CD14-positive monocyte (primary cell): Measurements from ENCODE around the gene CSNK1D. TPM values are rescaled to one million over a fixed set of nuclear protein-coding genes. Genes with fewer than 3 reads are reported as not detected.

Source experiments
- DNase-seq, 3 donors: peaks; one replicate each; pipeline ENCODE4 v3.0.0-alpha.2; 2011 to 2022
- H2AFZ ChIP-seq: 2 replicates; pipeline ENCODE4 v1.6.0; 2012; ENCODE audit warnings: mild to moderate bottlenecking, low read depth, low read length, inconsistent platforms; ENCODE audit not compliant: insufficient read depth, poor library complexity, severe bottlenecking
- H3K27ac ChIP-seq, 2 donors: 1 replicate in 1 of 2; 2 replicates in 1 of 2; pipeline ENCODE4 v1.5.1; 2012 to 2013; ENCODE audit warnings: low read length in 2 of 2, control low read depth in 1 of 2, inconsistent platforms in 1 of 2, low read depth in 1 of 2, mild to moderate bottlenecking in 1 of 2
- H3K27me3 ChIP-seq, 2 donors: one replicate each; pipeline versions ENCODE4 v1.6.0 to v1.6.1; 2011 to 2013; ENCODE audit warnings: low read length in 2 of 2; ENCODE audit not compliant: control insufficient read depth in 2 of 2, insufficient read depth in 2 of 2
- H3K36me3 ChIP-seq, 2 donors: replicated peaks in 1 of 2; 1 replicate in 1 of 2; 2 replicates in 1 of 2; pipeline versions ENCODE4 v1.5.1 to v1.6.1; 2012 to 2013; ENCODE audit warnings: low read length in 2 of 2, control low read depth in 1 of 2, inconsistent platforms in 1 of 2, mild to moderate bottlenecking in 1 of 2; ENCODE audit not compliant: insufficient read depth in 2 of 2, control insufficient read depth in 1 of 2
- H3K4me1 ChIP-seq, 2 donors: 1 replicate in 1 of 2; 2 replicates in 1 of 2; pipeline versions ENCODE4 v1.5.1 to v1.6.1; 2012 to 2013; ENCODE audit warnings: low read length in 2 of 2, control low read depth in 1 of 2, inconsistent platforms in 1 of 2, mild to moderate bottlenecking in 1 of 2, moderate library complexity in 1 of 2; ENCODE audit not compliant: insufficient read depth in 2 of 2, control insufficient read depth in 1 of 2
- H3K4me2 ChIP-seq: replicated peaks from 2 replicates; pipeline ENCODE3; 2012; ENCODE audit warnings: low read length, moderate library complexity, mild to moderate bottlenecking; ENCODE audit not compliant: poor library complexity, severe bottlenecking; ENCODE audit errors: extremely low read depth
- H3K4me3 ChIP-seq, 3 experiments: fragments of 200-600 bp in 1 of 3; sonication (generic) in 1 of 3; replicated peaks in 1 of 3; 1 replicate in 2 of 3; 2 replicates in 1 of 3; pipeline ENCODE4 v1.5.1; 2011 to 2013; ENCODE audit warnings: low read length in 3 of 3, mild to moderate bottlenecking in 3 of 3, control low read depth in 2 of 3, low read depth in 2 of 3, inconsistent platforms in 1 of 3, moderate library complexity in 1 of 3
- H3K79me2 ChIP-seq: 2 replicates; pipeline ENCODE4 v1.6.0; 2012; ENCODE audit warnings: mild to moderate bottlenecking, control low read depth, inconsistent platforms, low read length, moderate library complexity; ENCODE audit not compliant: insufficient read depth
- H3K9ac ChIP-seq: 2 replicates; pipeline ENCODE4 v1.6.0; 2017; ENCODE audit warnings: low read length, mild to moderate bottlenecking; ENCODE audit not compliant: insufficient read depth, poor library complexity, severe bottlenecking
- H3K9me3 ChIP-seq, 2 donors: replicated peaks in 1 of 2; 1 replicate in 1 of 2; 2 replicates in 1 of 2; pipeline versions ENCODE4 v1.5.1 to v1.6.1; 2012 to 2013; ENCODE audit warnings: low read length in 2 of 2, control low read depth in 1 of 2; ENCODE audit not compliant: control insufficient read depth in 1 of 2, insufficient read depth in 1 of 2
- H4K20me1 ChIP-seq: 2 replicates; pipeline ENCODE4 v1.6.0; 2012; ENCODE audit warnings: mild to moderate bottlenecking, low read length, control low read depth, moderate library complexity; ENCODE audit not compliant: insufficient read depth
- H3K27ac Mint-ChIP-seq, 7 donors: one replicate each; pipeline ENCODE4 v1.8.0; 2020; ENCODE audit warnings: mild to moderate bottlenecking in 7 of 7, mixed read lengths in 7 of 7, moderate library complexity in 6 of 7, inconsistent platforms in 2 of 7
- H3K27me3 Mint-ChIP-seq, 3 donors: one replicate each; pipeline ENCODE4 v1.8.0; 2021 to 2022; ENCODE audit warnings: low read depth in 3 of 3, mild to moderate bottlenecking in 3 of 3, mixed read lengths in 3 of 3, moderate library complexity in 3 of 3, inconsistent platforms in 1 of 3
- H3K36me3 Mint-ChIP-seq, 2 donors: one replicate each; pipeline ENCODE4 v1.8.0; 2020; ENCODE audit warnings: mixed read lengths in 2 of 2, inconsistent platforms in 1 of 2, mild to moderate bottlenecking in 1 of 2
- H3K4me1 Mint-ChIP-seq: one replicate; pipeline ENCODE4 v1.8.0; 2020; ENCODE audit warnings: mild to moderate bottlenecking, mixed read lengths
- H3K4me3 Mint-ChIP-seq, 2 donors: one replicate each; pipeline ENCODE4 v1.8.0; 2020; ENCODE audit warnings: mild to moderate bottlenecking in 2 of 2, mixed read lengths in 2 of 2, moderate library complexity in 1 of 2
- H3K9me3 Mint-ChIP-seq, 7 donors: one replicate each; pipeline ENCODE4 v1.8.0; 2020 to 2022; ENCODE audit warnings: mixed read lengths in 7 of 7, mild to moderate bottlenecking in 6 of 7, moderate library complexity in 6 of 7, inconsistent platforms in 2 of 7
- WGBS: methylation state at CpG from one replicate; pipeline ENCODE4 v1.1.5; 2013; ENCODE audit warnings: missing lambda C conversion rate; ENCODE audit not compliant: insufficient coverage; 5-methylcytosine and 5-hydroxymethylcytosine counted together
- intact Hi-C, 2 donors: fragments of 100-400 bp; cut with micrococcal nuclease; formaldehyde crosslinking; loops; one replicate each; pipeline versions ENCODE4 v1.15.0 to v1.15.1; 2023
- polyA minus RNA-seq: library from RNA; depleted of rRNA, polyadenylated mRNA; stranded (reverse); fragments of >200 nt; gene quantifications from 2 replicates; pipeline ENCODE4 v1.2.3, GENCODE V29; 2012
- polyA plus RNA-seq, 3 donors: library from polyadenylated mRNA; depleted of rRNA in 1 of 3; unstranded in 2 of 3; stranded (reverse) in 1 of 3; fragments of 300-500 nt in 2 of 3; fragments of >200 nt in 1 of 3; fragmentation: Illumina TruSeq in 2 of 3; gene quantifications; 1 replicate in 2 of 3; 2 replicates in 1 of 3; pipeline ENCODE4 v1.2.3, GENCODE V29; 2012 to 2021
- total RNA-seq, 12 experiments: library from RNA in 1 of 12; stranded (reverse) in 1 of 12; fragments of 120-200 nt in 1 of 12; gene quantifications; one replicate each; pipeline ENCODE4 v1.2.4 and lab custom pipeline; 2013 to 2026; ENCODE audit warnings: mixed read lengths in 6 of 12, inconsistent platforms in 1 of 12
- TF ChIP-seq, protein P1 (sequence below): fragments of 200-600 bp; IDR thresholded peaks from one replicate; pipeline ENCODE4 v1.8.0; 2022; ENCODE audit warnings: antibody characterized with exemption, mild to moderate bottlenecking

CSNK1D gene
- total RNA-seq (2013) = 36.4 TPM
- polyA plus RNA-seq (100 to 1,000 TPM in 1 of 3 donors, 10 to 100 TPM in 2; 47.0 to 299 (median 60.9) TPM), polyA minus RNA-seq (75.1 and 93.0 TPM in 2 replicates), total RNA-seq (lab: John Stamatoyannopoulos, UW) (35.6 to 231 (median 93.7) reads per million in 11 experiments)

DNA sequence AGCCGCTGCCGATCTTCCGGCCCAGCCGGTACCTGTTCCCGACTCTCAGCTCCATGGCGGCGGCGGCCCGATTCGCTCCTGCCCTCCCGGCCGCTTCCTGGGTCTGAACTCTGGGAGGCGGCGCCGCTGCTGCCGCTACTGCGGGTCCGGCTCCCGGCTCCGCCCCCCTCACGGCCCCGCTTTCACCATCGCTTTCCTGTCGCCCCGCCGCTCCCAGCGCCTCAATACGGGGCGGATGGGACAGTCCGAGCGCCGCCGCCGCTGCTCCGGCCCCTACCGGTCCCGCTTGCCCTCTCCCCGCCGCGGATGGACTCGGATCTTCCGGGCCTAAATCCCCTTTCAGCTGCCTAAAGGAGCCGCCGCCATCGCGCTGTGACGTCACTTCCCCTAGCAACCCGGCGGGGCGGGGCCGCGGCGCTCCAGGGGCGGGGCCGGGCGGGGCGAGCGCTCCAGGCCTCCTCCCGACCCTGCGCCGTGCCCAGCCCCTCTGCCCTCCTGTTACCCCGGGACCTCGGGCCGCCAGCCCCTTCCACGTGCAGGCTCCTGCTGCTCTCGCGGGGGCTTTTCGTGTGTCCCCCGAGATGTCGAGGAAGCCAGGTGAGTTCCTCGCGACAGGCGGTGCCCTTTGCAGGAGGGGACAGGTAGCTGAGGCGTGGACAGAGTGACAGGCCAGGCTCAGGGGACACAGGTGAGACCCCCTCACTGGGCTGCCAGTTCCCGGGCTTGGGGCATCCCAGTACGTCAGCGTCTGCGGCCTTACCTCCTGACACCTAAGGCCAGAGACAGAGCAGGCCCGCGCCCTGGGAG is at the start of gene CSNK1D:
Gene CSNK1D (minus strand): TSS at position 374 of the 807 bp plus-strand sequence. CDS start 319 bp downstream, at position 55.
- Histone ChIP-seq H3K4me3 (peak within 1 kb of the TSS; percentile 69 to 88 (median 81)), H3K27me3 (no peaks in the 10 kb centered on the region), H3K4me1 (peaks cover 39 to 62% of the 10 kb centered on the region in 2 donors), H3K9ac (peak within 1 kb of the TSS; percentile 93), H2AFZ (peak within 1 kb of the TSS; percentile 79), H3K79me2 (peaks cover 56% of the 10 kb centered on the region), H3K9me3 (no peaks in the 10 kb centered on the region), H3K4me2 (peak within 1 kb of the TSS; percentile 81), H3K36me3 (peaks cover 23 to 36% of the 10 kb centered on the region in 2 donors), H3K27ac (peak within 1 kb of the TSS; percentile 67 to 89), H4K20me1 (peaks cover 41% of the 10 kb centered on the region)
- 4% methylated on average over 76 of the region's 80 CpGs for WGBS
- Mint-ChIP-seq H3K27ac (peak within 1 kb of the TSS; percentile 93 to 98 (median 97)), H3K9me3 (peaks cover 0 to under 1% (median 0%) of the 10 kb centered on the region in 7 donors), H3K4me1 (peaks cover 61% of the 10 kb centered on the region), H3K36me3 (peaks cover 51 to 52% of the 10 kb centered on the region in 2 donors), H3K4me3 (peak within 1 kb of the TSS; percentile 90 to 98), H3K27me3 (peaks cover 0 to 3% (median 0%) of the 10 kb centered on the region in 3 donors)
- DNase-seq = peak; percentile 81 to 87 (median 85)
- intact Hi-C loops = loop anchor here in 1 of 2 donors (2.0 kb wide), 1 partner anchor 25 kb away; no protein-coding TSS in a partner anchor
- TF ChIP-seq, protein P1, sequence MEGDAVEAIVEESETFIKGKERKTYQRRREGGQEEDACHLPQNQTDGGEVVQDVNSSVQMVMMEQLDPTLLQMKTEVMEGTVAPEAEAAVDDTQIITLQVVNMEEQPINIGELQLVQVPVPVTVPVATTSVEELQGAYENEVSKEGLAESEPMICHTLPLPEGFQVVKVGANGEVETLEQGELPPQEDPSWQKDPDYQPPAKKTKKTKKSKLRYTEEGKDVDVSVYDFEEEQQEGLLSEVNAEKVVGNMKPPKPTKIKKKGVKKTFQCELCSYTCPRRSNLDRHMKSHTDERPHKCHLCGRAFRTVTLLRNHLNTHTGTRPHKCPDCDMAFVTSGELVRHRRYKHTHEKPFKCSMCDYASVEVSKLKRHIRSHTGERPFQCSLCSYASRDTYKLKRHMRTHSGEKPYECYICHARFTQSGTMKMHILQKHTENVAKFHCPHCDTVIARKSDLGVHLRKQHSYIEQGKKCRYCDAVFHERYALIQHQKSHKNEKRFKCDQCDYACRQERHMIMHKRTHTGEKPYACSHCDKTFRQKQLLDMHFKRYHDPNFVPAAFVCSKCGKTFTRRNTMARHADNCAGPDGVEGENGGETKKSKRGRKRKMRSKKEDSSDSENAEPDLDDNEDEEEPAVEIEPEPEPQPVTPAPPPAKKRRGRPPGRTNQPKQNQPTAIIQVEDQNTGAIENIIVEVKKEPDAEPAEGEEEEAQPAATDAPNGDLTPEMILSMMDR = no peak
